Measurements from ENCODE around the gene AASDH. TPM values are rescaled to one million over a fixed set of nuclear protein-coding genes. Genes with fewer than 3 reads are reported as not detected.

Gene AASDH
- total RNA-seq, 1 donor from 2014 or later, result 9.8 TPM

GRCh38 chr4:56305390-56305789 is 81.9 kb downstream of the AASDH start:
- peaks cover 11% of the 10 kb centered on the region for H3K4me1 Mint-ChIP-seq (ENCODE audit: low read depth)
- no peaks in the 10 kb centered on the region for H3K36me3 Mint-ChIP-seq (ENCODE audit: low read depth)
- DNase-seq (ENCODE audit: low spot score), result no peak
- H3K4me3 Mint-ChIP-seq, result no peak overlapping the region
- intact Hi-C loops (cut with micrococcal nuclease), result loop anchor here (10.0 kb wide), 2 partner anchors 121 to 1981 kb away; no protein-coding TSS in a partner anchor
- no peak overlapping the region for H3K27ac Mint-ChIP-seq
- H3K27me3 Mint-ChIP-seq (ENCODE audit: insufficient read depth), result no peaks in the 10 kb centered on the region
- H3K9me3 Mint-ChIP-seq, result no peaks in the 10 kb centered on the region

- no peaks in the 10 kb centered on the region for H3K9me3 Mint-ChIP-seq
- no peak overlapping the region for H3K27ac Mint-ChIP-seq
- no peak overlapping the region for H3K4me3 Mint-ChIP-seq
- peaks cover 2% of the 10 kb centered on the region for H3K27me3 Mint-ChIP-seq (ENCODE audit: insufficient read depth)
- H3K4me1 Mint-ChIP-seq (ENCODE audit: low read depth), result peaks cover 11% of the 10 kb centered on the region
- intact Hi-C loops (cut with micrococcal nuclease), result loop anchor here (5.0 to 10.0 kb wide), 5 partner anchors 119 to 1979 kb away; partner anchors contain the start of gene CLOCK
- no peaks in the 10 kb centered on the region for H3K36me3 Mint-ChIP-seq (ENCODE audit: low read depth)
- no peak for DNase-seq (ENCODE audit: low spot score)
Measured at GRCh38 chr4:56303921-56304320, 83.4 kb downstream of the AASDH start.

GRCh38 chr4:56302760-56303159 is 84.5 kb downstream of the AASDH start:
- H3K4me1 Mint-ChIP-seq (ENCODE audit: low read depth), result peaks cover 11% of the 10 kb centered on the region
- no peaks in the 10 kb centered on the region for H3K36me3 Mint-ChIP-seq (ENCODE audit: low read depth)
- DNase-seq (ENCODE audit: low spot score), result no peak
- H3K4me3 Mint-ChIP-seq, result no peak overlapping the region
- no peaks in the 10 kb centered on the region for H3K9me3 Mint-ChIP-seq
- H3K27ac Mint-ChIP-seq, result no peak overlapping the region
- H3K27me3 Mint-ChIP-seq (ENCODE audit: insufficient read depth), result peaks cover 2% of the 10 kb centered on the region
- intact Hi-C loops (cut with micrococcal nuclease), result loop anchor here (5.0 to 10.0 kb wide), 5 partner anchors 118 to 1978 kb away; partner anchors contain the start of gene CLOCK

- no peak for DNase-seq (ENCODE audit: low spot score)
- no peaks in the 10 kb centered on the region for H3K36me3 Mint-ChIP-seq (ENCODE audit: low read depth)
- no peak overlapping the region for H3K27ac Mint-ChIP-seq
- H3K27me3 Mint-ChIP-seq (ENCODE audit: insufficient read depth), result peaks cover 2% of the 10 kb centered on the region
- peaks cover 11% of the 10 kb centered on the region for H3K4me1 Mint-ChIP-seq (ENCODE audit: low read depth)
- intact Hi-C loops (cut with micrococcal nuclease), result loop anchor here (1.0 to 10.0 kb wide), 10 partner anchors 41 to 1977 kb away; partner anchors contain the start of genes CEP135 and CLOCK
- no peaks in the 10 kb centered on the region for H3K9me3 Mint-ChIP-seq
- no peak overlapping the region for H3K4me3 Mint-ChIP-seq
Measured at GRCh38 chr4:56301997-56302496, 85.2 kb downstream of the AASDH start.

- DNase-seq (ENCODE audit: low spot score), result peak; percentile 49
- intact Hi-C loops (cut with micrococcal nuclease), result loop anchor here (1.0 to 10.0 kb wide), 10 partner anchors 41 to 1977 kb away; partner anchors contain the start of genes CEP135 and CLOCK
- H3K4me3 Mint-ChIP-seq, result peak overlapping the region; percentile 38
- no peaks in the 10 kb centered on the region for H3K9me3 Mint-ChIP-seq
- no peaks in the 10 kb centered on the region for H3K36me3 Mint-ChIP-seq (ENCODE audit: low read depth)
- no peak overlapping the region for H3K27ac Mint-ChIP-seq
- H3K4me1 Mint-ChIP-seq (ENCODE audit: low read depth), result peaks cover 11% of the 10 kb centered on the region
- H3K27me3 Mint-ChIP-seq (ENCODE audit: insufficient read depth), result peaks cover 2% of the 10 kb centered on the region
Measured at GRCh38 chr4:56301181-56301996, 85.9 kb downstream of the AASDH start.

GRCh38 chr4:56298236-56298635 is 89.1 kb downstream of the AASDH start:
- intact Hi-C loops (cut with micrococcal nuclease), result no loop called here
- no peak for DNase-seq (ENCODE audit: low spot score)
- no peak overlapping the region for H3K4me3 Mint-ChIP-seq
- no peak overlapping the region for H3K27ac Mint-ChIP-seq
- no peaks in the 10 kb centered on the region for H3K36me3 Mint-ChIP-seq (ENCODE audit: low read depth)
- H3K4me1 Mint-ChIP-seq (ENCODE audit: low read depth), result peaks cover 11% of the 10 kb centered on the region
- no peaks in the 10 kb centered on the region for H3K9me3 Mint-ChIP-seq
- peaks cover 2% of the 10 kb centered on the region for H3K27me3 Mint-ChIP-seq (ENCODE audit: insufficient read depth)

- peaks cover 11% of the 10 kb centered on the region for H3K4me1 Mint-ChIP-seq (ENCODE audit: low read depth)
- no peak overlapping the region for H3K4me3 Mint-ChIP-seq
- no peaks in the 10 kb centered on the region for H3K36me3 Mint-ChIP-seq (ENCODE audit: low read depth)
- H3K27me3 Mint-ChIP-seq (ENCODE audit: insufficient read depth), result peaks cover 2% of the 10 kb centered on the region
- H3K9me3 Mint-ChIP-seq, result peaks cover 4% of the 10 kb centered on the region
- intact Hi-C loops (cut with micrococcal nuclease), result no loop called here
- no peak for DNase-seq (ENCODE audit: low spot score)
- H3K27ac Mint-ChIP-seq, result no peak overlapping the region
Measured at GRCh38 chr4:56297776-56298175, 89.5 kb downstream of the AASDH start.

- Mint-ChIP-seq H3K4me3 (no peak overlapping the region), H3K27ac (no peak overlapping the region), H3K36me3 (ENCODE audit: low read depth) (no peaks in the 10 kb centered on the region), H3K27me3 (ENCODE audit: insufficient read depth) (peaks cover 8% of the 10 kb centered on the region), H3K4me1 (ENCODE audit: low read depth) (peaks cover 9% of the 10 kb centered on the region), H3K9me3 (peaks cover 4% of the 10 kb centered on the region)
- intact Hi-C loops (cut with micrococcal nuclease), result no loop called here
- DNase-seq (ENCODE audit: low spot score), result no peak
Measured at GRCh38 chr4:56296526-56296925, 90.8 kb downstream of the AASDH start.

GRCh38 chr4:56293121-56293520 is 94.2 kb downstream of the AASDH start:
- H3K36me3 Mint-ChIP-seq (ENCODE audit: low read depth), result no peaks in the 10 kb centered on the region
- no peak for DNase-seq (ENCODE audit: low spot score)
- peaks cover 11% of the 10 kb centered on the region for H3K4me1 Mint-ChIP-seq (ENCODE audit: low read depth)
- H3K4me3 Mint-ChIP-seq, result no peak overlapping the region
- H3K27me3 Mint-ChIP-seq (ENCODE audit: insufficient read depth), result peaks cover 10% of the 10 kb centered on the region
- intact Hi-C loops (cut with micrococcal nuclease), result no loop called here
- peaks cover 4% of the 10 kb centered on the region for H3K9me3 Mint-ChIP-seq
- no peak overlapping the region for H3K27ac Mint-ChIP-seq

GRCh38 chr4:56289934-56290333 is 97.4 kb downstream of the AASDH start:
- no peak for DNase-seq (ENCODE audit: low spot score)
- no peaks in the 10 kb centered on the region for H3K36me3 Mint-ChIP-seq (ENCODE audit: low read depth)
- H3K27ac Mint-ChIP-seq, result no peak overlapping the region
- intact Hi-C loops (cut with micrococcal nuclease), result no loop called here
- peaks cover 11% of the 10 kb centered on the region for H3K4me1 Mint-ChIP-seq (ENCODE audit: low read depth)
- peak overlapping the region; percentile 21 for H3K4me3 Mint-ChIP-seq
- peaks cover 12% of the 10 kb centered on the region for H3K27me3 Mint-ChIP-seq (ENCODE audit: insufficient read depth)
- H3K9me3 Mint-ChIP-seq, result peaks cover 6% of the 10 kb centered on the region

GRCh38 chr4:56288663-56289062 is 98.6 kb downstream of the AASDH start:
- Mint-ChIP-seq H3K9me3 (peaks cover 11% of the 10 kb centered on the region), H3K4me3 (no peak overlapping the region), H3K36me3 (ENCODE audit: low read depth) (no peaks in the 10 kb centered on the region), H3K27me3 (ENCODE audit: insufficient read depth) (peaks cover 12% of the 10 kb centered on the region), H3K27ac (no peak overlapping the region), H3K4me1 (ENCODE audit: low read depth) (peaks cover 11% of the 10 kb centered on the region)
- no peak for DNase-seq (ENCODE audit: low spot score)
- intact Hi-C loops (cut with micrococcal nuclease), result no loop called here
